ENCODE data around the gene PML.
A peak's percentile ranks its signal among the peaks of the same experiment; 100 is the strongest.
"Not testable (repeated sequence)": the region's sequence is repeated elsewhere in the genome, so short reads cannot be mapped to it uniquely, and the experiment has no call there.

The PML gene

GRCh38 chr15:74062671-74063070 is 68.2 kb downstream of the PML start:
- no peak for DNase-seq
- H3K4me1 Mint-ChIP-seq (ENCODE audit: low read depth in 2 of 2) = peaks cover 4 to 6% of the 10 kb centered on the region in 2 donors
- no peak for ATAC-seq (replicated peaks)
- no peaks in the 10 kb centered on the region for H3K9me3 Mint-ChIP-seq
- no peak overlapping the region for H3K4me3 Mint-ChIP-seq
- no peaks in the 10 kb centered on the region for H3K36me3 Mint-ChIP-seq (ENCODE audit: insufficient read depth)
- H3K27me3 Mint-ChIP-seq = peaks cover 0 to 13% of the 10 kb centered on the region in 2 donors
- no peak overlapping the region for H3K27ac Mint-ChIP-seq

- not testable (repeated sequence) for H3K27ac Mint-ChIP-seq; H3K4me1 Mint-ChIP-seq (ENCODE audit: low read depth in 2 of 2); H3K9me3 Mint-ChIP-seq; H3K4me3 Mint-ChIP-seq; DNase-seq; H3K36me3 Mint-ChIP-seq (ENCODE audit: insufficient read depth); ATAC-seq (replicated peaks)
- peaks cover 0 to 13% of the 10 kb centered on the region in 2 donors for H3K27me3 Mint-ChIP-seq
Measured at GRCh38 chr15:74063425-74064146, 69.1 kb downstream of the PML start.

GRCh38 chr15:74064183-74064582 is 69.7 kb downstream of the PML start:
- not testable (repeated sequence) for H3K36me3 Mint-ChIP-seq (ENCODE audit: insufficient read depth); H3K4me3 Mint-ChIP-seq; H3K9me3 Mint-ChIP-seq; ATAC-seq (replicated peaks); H3K4me1 Mint-ChIP-seq (ENCODE audit: low read depth in 2 of 2); DNase-seq; H3K27ac Mint-ChIP-seq
- H3K27me3 Mint-ChIP-seq = peaks cover 0 to 13% of the 10 kb centered on the region in 2 donors

DNA sequence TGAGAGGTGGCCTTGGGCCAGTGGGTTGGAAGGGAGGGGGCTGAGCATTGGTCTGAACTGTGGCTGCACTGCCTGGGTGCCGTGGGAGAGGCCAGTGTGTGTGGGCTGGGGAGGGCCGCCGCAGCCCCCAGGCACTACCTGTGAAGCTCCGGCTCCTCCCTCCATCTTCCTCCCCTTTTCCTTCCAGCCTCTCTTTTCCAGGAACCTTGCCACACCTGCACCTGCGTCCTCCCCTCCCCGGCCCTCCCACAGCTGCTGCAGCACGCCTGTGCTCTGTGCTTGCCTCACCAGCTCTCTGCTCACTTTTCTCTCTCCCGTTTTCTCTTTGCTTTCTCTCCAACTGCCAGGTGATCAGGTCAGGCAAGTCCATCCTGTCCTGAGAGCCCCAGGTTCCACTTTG is 70.3 kb downstream of the PML start:
- not testable (repeated sequence) for DNase-seq; ATAC-seq (replicated peaks); H3K36me3 Mint-ChIP-seq (ENCODE audit: insufficient read depth); H3K4me1 Mint-ChIP-seq (ENCODE audit: low read depth in 2 of 2); H3K9me3 Mint-ChIP-seq; H3K4me3 Mint-ChIP-seq; H3K27ac Mint-ChIP-seq
- H3K27me3 Mint-ChIP-seq = peaks cover 0 to 13% of the 10 kb centered on the region in 2 donors

DNA sequence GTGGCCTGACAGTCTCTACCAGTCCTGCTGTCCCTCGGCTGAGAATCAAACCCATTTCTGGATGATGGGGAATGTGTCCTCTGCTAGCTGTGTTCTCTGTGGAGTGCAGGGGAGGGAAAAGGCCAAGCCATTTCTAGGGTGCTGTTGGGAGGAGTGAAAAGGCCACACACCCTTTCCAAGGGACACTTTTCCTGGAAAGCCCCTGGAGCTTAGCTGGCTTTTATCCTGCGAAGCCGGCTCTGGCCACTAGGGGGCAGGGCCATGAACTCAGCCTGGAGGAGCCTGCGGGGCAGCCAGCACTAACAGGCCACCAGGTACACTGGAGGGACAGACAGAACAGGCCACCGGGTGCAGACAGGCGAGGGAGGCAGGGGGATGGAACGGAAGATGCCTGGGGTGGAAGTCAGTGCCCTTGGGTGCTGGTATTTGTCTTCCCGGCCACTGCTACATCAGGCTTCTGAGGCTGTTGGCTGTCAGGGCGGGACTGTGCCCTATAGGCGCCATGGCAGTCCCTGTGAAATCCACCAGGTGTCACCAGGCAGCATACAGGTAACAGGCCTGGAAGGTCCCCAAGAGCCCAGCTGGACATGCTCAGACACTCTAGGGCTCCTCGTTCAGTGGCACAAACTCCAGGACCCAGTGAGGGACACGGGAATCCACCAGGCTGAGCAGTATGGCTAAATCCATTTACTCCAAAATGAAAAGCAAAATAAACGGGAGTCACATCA is 71.3 kb downstream of the PML start:
- H3K9me3 Mint-ChIP-seq, H3K27ac Mint-ChIP-seq: not testable (repeated sequence)
- peak; percentile 41 to 57 (median 44) for DNase-seq

GRCh38 chr15:74071645-74072044 is 77.1 kb downstream of the PML start:
- H3K27ac Mint-ChIP-seq; ATAC-seq (replicated peaks); DNase-seq; H3K9me3 Mint-ChIP-seq; H3K36me3 Mint-ChIP-seq (ENCODE audit: insufficient read depth); H3K4me3 Mint-ChIP-seq; H3K4me1 Mint-ChIP-seq (ENCODE audit: low read depth in 2 of 2); H3K27me3 Mint-ChIP-seq: not testable (repeated sequence)

More for the DNA sequence above, 71.3 kb downstream of the PML start:
- H3K4me1 Mint-ChIP-seq (ENCODE audit: low read depth in 2 of 2); H3K4me3 Mint-ChIP-seq; H3K36me3 Mint-ChIP-seq (ENCODE audit: insufficient read depth): not testable (repeated sequence)
- peaks cover 0 to 13% of the 10 kb centered on the region in 2 donors for H3K27me3 Mint-ChIP-seq
- peak; percentile 95 for ATAC-seq (replicated peaks)

DNA sequence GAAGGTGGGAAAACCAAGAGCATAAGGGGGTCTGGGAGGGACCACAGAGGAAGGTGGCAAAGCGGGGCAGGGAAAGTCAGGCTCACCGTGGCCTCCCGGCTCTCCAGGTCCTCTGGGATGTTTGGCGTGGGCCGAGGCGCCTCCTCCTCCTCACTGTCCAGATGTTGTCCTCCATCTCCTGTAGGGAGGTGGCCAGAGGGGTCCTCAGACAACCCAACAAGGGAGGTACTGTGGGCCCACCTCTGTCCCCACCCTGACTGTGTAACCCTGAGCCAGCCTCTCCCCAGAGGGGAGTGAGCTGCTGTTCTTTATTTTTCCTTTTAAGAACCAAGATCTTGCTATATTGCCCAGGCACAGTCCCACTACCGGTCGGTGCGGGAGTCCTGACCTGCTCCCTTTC is 77.6 kb downstream of the PML start:
- H3K27me3 Mint-ChIP-seq; ATAC-seq (replicated peaks); H3K27ac Mint-ChIP-seq; H3K4me1 Mint-ChIP-seq (ENCODE audit: low read depth in 2 of 2); H3K4me3 Mint-ChIP-seq; H3K9me3 Mint-ChIP-seq; DNase-seq; H3K36me3 Mint-ChIP-seq (ENCODE audit: insufficient read depth): not testable (repeated sequence)

DNA sequence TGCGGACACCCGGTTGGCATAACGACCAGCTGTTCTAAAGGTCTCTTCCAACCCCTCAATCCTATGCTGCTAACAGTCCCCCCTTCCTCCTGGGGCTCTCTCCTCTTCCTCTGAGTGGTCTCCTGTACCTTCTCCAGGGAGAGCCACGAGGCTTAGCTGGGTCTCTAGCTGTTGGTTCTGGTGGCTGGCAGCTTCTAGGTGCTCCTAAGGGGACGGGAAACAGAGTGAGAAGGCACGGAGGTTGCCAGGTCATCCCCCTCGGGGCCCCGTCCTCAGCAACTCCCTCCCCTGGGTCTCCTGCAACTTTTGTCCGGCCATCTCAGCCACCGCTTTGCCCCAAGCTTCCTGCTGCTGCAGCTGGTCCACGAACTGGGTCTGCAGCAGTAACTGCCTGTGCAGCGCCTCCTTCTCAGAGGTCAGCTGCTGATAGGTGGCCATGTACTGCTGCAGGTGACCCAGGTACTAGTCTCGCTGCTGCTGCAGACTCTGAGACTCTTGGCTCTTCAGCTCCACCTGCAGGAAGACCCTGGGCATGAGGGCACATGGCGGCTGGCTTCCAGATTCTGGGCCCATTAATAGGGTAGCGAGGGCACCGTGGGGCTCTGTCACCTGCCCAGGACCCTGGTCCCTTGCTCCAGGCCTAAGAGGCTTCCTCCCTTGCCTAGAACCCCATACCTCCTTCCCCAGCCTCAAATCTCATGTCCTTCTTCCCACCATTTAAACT is 78.3 kb downstream of the PML start:
- ATAC-seq (replicated peaks); H3K4me3 Mint-ChIP-seq; H3K27ac Mint-ChIP-seq; H3K27me3 Mint-ChIP-seq; H3K36me3 Mint-ChIP-seq (ENCODE audit: insufficient read depth); H3K9me3 Mint-ChIP-seq; H3K4me1 Mint-ChIP-seq (ENCODE audit: low read depth in 2 of 2): not testable (repeated sequence)
- peak; percentile 34 to 56 (median 41) for DNase-seq

- H3K9me3 Mint-ChIP-seq; H3K4me3 Mint-ChIP-seq; ATAC-seq (replicated peaks); DNase-seq; H3K27ac Mint-ChIP-seq; H3K4me1 Mint-ChIP-seq (ENCODE audit: low read depth in 2 of 2); H3K27me3 Mint-ChIP-seq; H3K36me3 Mint-ChIP-seq (ENCODE audit: insufficient read depth): not testable (repeated sequence)
Measured at GRCh38 chr15:74075781-74076180, 81.3 kb downstream of the PML start.

- H3K27ac Mint-ChIP-seq; H3K27me3 Mint-ChIP-seq; H3K36me3 Mint-ChIP-seq (ENCODE audit: insufficient read depth); ATAC-seq (replicated peaks); DNase-seq; H3K9me3 Mint-ChIP-seq; H3K4me1 Mint-ChIP-seq (ENCODE audit: low read depth in 2 of 2); H3K4me3 Mint-ChIP-seq: not testable (repeated sequence)
Measured at GRCh38 chr15:74082450-74082849, 87.9 kb downstream of the PML start, which contains the start of gene GOLGA6A. GOLGA6A (minus strand) TSS chr15:74082550; CDS start chr15:74082509, 41 bp downstream.

GRCh38 chr15:74094567-74094966 is 100.1 kb downstream of the PML start:
- DNase-seq; H3K27me3 Mint-ChIP-seq; H3K36me3 Mint-ChIP-seq (ENCODE audit: insufficient read depth); ATAC-seq (replicated peaks); H3K4me1 Mint-ChIP-seq (ENCODE audit: low read depth in 2 of 2); H3K27ac Mint-ChIP-seq; H3K9me3 Mint-ChIP-seq; H3K4me3 Mint-ChIP-seq: not testable (repeated sequence)

- not testable (repeated sequence) for H3K4me3 Mint-ChIP-seq; H3K9me3 Mint-ChIP-seq; ATAC-seq (replicated peaks); H3K27ac Mint-ChIP-seq; DNase-seq; H3K4me1 Mint-ChIP-seq (ENCODE audit: low read depth in 2 of 2); H3K27me3 Mint-ChIP-seq; H3K36me3 Mint-ChIP-seq (ENCODE audit: insufficient read depth)
Measured at GRCh38 chr15:74095610-74096009, 101.1 kb downstream of the PML start.

DNA sequence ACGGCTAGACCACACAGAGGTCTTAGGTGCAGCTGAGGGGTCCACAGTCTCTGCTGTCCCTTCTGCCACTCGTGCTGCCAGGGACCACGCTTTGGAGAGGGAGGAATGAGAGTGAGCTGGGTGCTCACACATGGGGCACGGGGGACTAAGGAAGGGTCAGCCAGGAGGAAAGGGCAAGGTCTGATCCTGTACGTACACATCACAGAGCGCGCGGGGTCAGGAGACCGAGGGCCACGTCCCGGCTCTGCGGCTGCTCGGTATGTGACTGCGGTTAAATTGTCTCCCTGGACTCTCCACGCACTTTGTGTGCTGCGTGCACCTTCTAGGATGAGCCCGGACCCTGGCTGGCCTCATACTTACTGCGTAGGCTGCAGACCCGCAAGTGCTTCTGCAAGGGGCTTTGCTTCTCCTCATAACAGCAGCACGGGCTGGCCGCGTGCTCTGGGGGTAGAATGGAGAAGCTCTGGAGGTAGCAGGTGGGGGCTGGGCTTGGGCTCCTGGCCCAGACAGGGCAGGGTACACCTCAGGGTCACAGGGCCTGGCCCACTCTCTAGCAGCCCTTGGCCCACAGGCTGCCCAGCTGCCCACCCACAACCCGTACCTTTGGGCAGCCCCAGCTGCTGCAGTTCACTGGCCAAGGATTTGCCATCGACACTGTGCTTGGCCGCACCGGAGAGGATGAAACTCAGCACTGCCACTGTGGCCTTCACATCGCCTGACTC is 102.4 kb downstream of the PML start:
- not testable (repeated sequence) for H3K4me3 Mint-ChIP-seq; H3K36me3 Mint-ChIP-seq (ENCODE audit: insufficient read depth); DNase-seq; H3K27ac Mint-ChIP-seq; H3K4me1 Mint-ChIP-seq (ENCODE audit: low read depth in 2 of 2); H3K9me3 Mint-ChIP-seq; ATAC-seq (replicated peaks); H3K27me3 Mint-ChIP-seq
